ENCODE measurements around the gene PNMT.

Gene PNMT

GRCh38 chr17:39671651-39672521, 3.6 kb downstream of the PNMT start:
- no peak for DNase-seq

- no peak for DNase-seq
Observed at GRCh38 chr17:39672522-39673334, 4.5 kb downstream of the PNMT start.

GRCh38 chr17:39673335-39674081, 5.3 kb downstream of the PNMT start:
- no peak for DNase-seq

GRCh38 chr17:39674179-39674578, 5.9 kb downstream of the PNMT start:
- DNase-seq = no peak

GRCh38 chr17:39674702-39675389, 6.6 kb downstream of the PNMT start:
- DNase-seq = no peak

GRCh38 chr17:39675390-39676082, 7.3 kb downstream of the PNMT start:
- DNase-seq = no peak

- DNase-seq = no peak
Observed at GRCh38 chr17:39676198-39676819, 8.1 kb downstream of the PNMT start.

GRCh38 chr17:39677072-39677471, 8.8 kb downstream of the PNMT start:
- no peak for DNase-seq

- no peak for DNase-seq
Observed at GRCh38 chr17:39677542-39678339, 9.5 kb downstream of the PNMT start.

GRCh38 chr17:39678340-39679116, 10.3 kb downstream of the PNMT start:
- DNase-seq = no peak

GRCh38 chr17:39679521-39680192, 11.4 kb downstream of the PNMT start:
- no peak for DNase-seq

GRCh38 chr17:39683295-39683939, 15.2 kb downstream of the PNMT start:
- no peak for DNase-seq

GRCh38 chr17:39684369-39685192, 16.3 kb downstream of the PNMT start:
- no peak for DNase-seq

- DNase-seq = no peak
Observed at GRCh38 chr17:39687101-39687545, 18.9 kb downstream of the PNMT start.

GRCh38 chr17:39687546-39688474, 19.6 kb downstream of the PNMT start, which contains the start of gene PGAP3:
Gene PGAP3, minus strand, starts transcription at chr17:39688057. Its CDS starts 43 bp downstream, at chr17:39688014.
- DNase-seq = peak; percentile 73

GRCh38 chr17:39688475-39688835, 20.2 kb downstream of the PNMT start:
- no peak for DNase-seq
